ENCODE data around the gene GBA3.

- no peak for TF ChIP-seq POLR2A (IDR thresholded peaks at IDR 0.05)
- TF ChIP-seq, protein P1, sequence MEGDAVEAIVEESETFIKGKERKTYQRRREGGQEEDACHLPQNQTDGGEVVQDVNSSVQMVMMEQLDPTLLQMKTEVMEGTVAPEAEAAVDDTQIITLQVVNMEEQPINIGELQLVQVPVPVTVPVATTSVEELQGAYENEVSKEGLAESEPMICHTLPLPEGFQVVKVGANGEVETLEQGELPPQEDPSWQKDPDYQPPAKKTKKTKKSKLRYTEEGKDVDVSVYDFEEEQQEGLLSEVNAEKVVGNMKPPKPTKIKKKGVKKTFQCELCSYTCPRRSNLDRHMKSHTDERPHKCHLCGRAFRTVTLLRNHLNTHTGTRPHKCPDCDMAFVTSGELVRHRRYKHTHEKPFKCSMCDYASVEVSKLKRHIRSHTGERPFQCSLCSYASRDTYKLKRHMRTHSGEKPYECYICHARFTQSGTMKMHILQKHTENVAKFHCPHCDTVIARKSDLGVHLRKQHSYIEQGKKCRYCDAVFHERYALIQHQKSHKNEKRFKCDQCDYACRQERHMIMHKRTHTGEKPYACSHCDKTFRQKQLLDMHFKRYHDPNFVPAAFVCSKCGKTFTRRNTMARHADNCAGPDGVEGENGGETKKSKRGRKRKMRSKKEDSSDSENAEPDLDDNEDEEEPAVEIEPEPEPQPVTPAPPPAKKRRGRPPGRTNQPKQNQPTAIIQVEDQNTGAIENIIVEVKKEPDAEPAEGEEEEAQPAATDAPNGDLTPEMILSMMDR (IDR thresholded peaks at IDR 0.05), result no peak
These were observed 26.5 kb downstream of the GBA3 start for GRCh38 chr4:22719218-22719617.
